Omental fat pad (tissue), 4 donors: ENCODE data around the gene BMP3. TPM values are rescaled to one million over a fixed set of nuclear protein-coding genes. Genes with fewer than 3 reads are reported as not detected.

Source experiments
- ATAC-seq: fragments of 150-250 bp; one replicate; pipeline ENCODE4 v1.9.1; 2016; ENCODE audit warnings: mild to moderate bottlenecking, moderate library complexity; ENCODE audit not compliant: low FRiP score
- DNase-seq: peaks from one replicate; pipeline ENCODE4 v3.0.0-alpha.2; 2019; ENCODE audit warnings: low spot score
- total RNA-seq, 4 donors: library from RNA; depleted of rRNA; stranded (reverse); fragments of >200 nt; gene quantifications; one replicate each; pipeline ENCODE4 v1.1.0, GENCODE V29; 2016
- TF ChIP-seq, protein P1 (sequence below), 3 donors: fragments of 450-650 bp; IDR thresholded peaks; one replicate each; pipeline ENCODE4 v1.5.1; 2016 to 2017; ENCODE audit warnings: antibody characterized with exemption in 3 of 3, mild to moderate bottlenecking in 3 of 3, moderate library complexity in 2 of 3

Gene BMP3
- total RNA-seq, 4 donors from 2014 or later: 2.0 to 24.6 (median 4.4) TPM

DNA sequence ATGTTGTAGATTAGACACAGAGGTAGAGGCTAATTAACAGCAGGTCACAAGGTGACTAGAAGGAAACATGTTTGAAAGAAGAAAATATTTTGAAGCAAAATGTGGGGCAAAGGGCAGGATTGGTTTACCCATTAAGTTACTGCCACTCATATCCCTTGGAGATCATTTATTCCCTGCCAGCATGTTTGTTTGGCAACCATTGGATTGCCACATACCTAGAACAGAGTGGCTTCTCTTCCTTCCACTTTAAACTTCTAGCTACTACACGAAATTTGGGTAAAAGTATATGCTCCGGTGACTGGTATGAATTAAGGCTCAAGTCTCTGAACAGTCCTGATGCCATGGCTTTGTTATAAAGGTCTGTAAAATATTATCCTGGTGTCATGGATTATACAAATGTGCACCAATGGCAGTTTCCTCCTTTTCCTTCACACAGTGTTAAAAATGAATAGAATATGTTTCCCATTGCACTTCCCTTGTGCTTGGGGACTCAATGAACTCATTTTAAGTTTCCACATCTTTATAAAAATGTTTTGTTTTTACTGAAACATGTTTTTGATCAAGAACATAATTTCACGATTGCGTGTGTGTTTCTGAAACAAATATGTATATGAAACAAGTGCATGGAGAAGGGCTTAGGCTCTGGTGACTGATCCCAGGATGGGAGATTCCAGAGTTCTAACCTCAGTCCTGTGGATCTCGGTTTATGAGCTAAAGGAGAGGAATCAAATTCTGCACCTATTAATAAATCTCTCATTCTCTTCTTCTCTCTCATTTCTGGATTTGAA is 12.3 kb downstream of the BMP3 start:
- TF ChIP-seq, protein P1, sequence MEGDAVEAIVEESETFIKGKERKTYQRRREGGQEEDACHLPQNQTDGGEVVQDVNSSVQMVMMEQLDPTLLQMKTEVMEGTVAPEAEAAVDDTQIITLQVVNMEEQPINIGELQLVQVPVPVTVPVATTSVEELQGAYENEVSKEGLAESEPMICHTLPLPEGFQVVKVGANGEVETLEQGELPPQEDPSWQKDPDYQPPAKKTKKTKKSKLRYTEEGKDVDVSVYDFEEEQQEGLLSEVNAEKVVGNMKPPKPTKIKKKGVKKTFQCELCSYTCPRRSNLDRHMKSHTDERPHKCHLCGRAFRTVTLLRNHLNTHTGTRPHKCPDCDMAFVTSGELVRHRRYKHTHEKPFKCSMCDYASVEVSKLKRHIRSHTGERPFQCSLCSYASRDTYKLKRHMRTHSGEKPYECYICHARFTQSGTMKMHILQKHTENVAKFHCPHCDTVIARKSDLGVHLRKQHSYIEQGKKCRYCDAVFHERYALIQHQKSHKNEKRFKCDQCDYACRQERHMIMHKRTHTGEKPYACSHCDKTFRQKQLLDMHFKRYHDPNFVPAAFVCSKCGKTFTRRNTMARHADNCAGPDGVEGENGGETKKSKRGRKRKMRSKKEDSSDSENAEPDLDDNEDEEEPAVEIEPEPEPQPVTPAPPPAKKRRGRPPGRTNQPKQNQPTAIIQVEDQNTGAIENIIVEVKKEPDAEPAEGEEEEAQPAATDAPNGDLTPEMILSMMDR (IDR thresholded peaks at IDR 0.05): no peak
- no peak for ATAC-seq
- DNase-seq: no peak

DNA sequence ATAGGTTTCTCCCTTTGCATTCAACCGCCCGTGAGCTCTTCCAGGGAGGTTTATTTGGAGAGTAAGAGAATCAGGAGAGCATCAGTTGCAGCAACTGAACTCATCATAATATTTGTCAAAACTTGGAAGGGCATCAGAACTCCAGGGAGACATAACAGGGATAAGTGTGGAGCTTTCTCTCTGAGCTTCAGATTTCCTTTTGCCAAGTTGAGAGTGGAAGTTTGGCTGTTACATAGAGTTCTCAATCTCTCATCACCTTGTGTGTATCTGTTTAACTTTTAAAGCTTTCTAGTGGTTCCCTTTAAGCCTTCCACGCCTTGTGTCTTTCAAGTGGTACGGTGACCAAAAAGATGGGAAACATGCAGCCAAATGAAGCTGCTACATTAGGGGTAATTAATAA is 18.8 kb downstream of the BMP3 start:
- no peak for DNase-seq
- no peak for ATAC-seq
- TF ChIP-seq, protein P1 (IDR thresholded peaks at IDR 0.05): no peak

DNA sequence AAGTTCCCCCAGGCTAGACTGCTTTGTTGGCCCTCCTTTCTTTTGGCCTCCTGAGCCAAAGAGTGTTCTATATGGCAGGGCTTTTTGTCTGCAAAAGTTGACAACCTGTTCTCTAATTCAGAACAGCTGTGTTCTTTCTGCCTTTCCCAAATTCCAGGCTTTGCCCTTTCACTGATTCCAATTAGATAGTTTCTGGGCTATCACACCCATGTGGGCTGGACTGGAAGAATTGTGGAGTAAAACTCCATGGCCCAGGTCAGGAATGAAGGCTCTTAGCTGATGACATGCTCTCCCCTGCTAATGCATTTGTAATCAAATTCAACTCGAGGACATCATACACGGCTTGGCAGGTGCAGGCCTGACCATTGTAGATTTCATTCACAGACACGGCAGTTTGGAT is 19.4 kb downstream of the BMP3 start:
- no peak for ATAC-seq
- DNase-seq: no peak
- TF ChIP-seq, protein P1 (IDR thresholded peaks at IDR 0.05): no peak

DNA sequence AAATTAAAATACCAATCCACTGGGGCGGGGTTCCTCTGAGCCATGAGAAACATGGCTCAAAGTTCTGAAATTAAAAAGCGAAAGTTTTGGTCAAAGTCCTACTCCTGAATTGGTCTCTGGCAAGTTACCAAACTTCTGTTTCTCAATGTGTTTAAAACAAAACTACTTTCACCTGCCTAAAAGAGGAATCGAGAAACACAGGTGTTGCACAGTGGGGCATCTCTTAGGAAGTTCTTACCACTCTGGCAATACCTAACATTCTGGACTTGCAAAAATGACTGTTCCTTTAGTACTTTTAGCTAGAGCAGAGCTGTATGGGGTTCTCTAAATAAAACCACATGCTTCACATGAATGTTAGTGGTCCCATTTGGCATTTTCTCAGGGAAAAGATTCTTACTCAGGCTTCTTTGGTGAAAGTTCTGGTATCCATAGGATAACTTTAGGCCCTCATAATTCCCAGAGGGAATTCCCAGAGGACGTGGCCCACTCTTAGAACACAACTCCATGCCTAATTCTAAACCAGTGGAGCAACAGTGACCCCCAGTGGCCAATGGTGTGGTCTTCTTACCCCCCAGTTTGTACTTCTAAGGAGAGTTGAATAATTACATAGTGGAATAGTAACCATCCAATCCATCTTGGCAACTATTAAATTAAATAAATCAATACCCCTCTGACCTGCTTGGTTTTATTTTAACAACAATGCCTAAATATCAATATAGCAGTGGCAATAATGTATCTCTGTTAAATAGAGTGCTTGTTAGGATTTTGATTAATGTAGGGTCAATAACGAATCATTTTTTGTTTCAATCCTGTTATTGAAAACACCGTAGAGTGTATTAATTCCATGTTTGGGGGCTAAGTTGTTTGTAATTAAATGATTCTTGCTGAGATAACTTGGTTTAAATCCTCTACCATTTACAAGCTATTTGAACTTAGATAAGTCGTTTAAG is 21.9 kb downstream of the BMP3 start:
- peak; percentile 78 for ATAC-seq
- DNase-seq: peak; percentile 63
- TF ChIP-seq, protein P1 (IDR thresholded peaks at IDR 0.05): peak in 1 of 3 donors; percentile 33

DNA sequence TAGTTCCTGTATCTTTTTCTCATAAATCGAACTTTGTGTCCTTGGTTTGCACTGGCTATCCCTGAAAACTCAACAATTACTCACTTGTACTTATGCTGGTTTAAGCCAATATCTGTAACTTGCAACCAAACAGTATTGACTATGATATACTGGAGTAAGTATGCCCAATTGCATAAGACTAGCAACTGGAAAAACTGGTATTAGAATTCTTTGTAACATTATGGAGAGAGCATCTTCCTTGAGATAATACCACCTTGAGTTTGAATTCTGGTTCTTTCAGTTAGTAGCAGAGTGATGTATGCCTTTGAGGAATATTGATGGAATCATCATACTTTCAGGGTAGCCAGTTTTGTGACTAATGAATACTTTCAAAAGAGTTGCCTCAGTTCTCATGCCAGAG is 28.1 kb downstream of the BMP3 start:
- TF ChIP-seq, protein P1 (IDR thresholded peaks at IDR 0.05): no peak
- DNase-seq: no peak

DNA sequence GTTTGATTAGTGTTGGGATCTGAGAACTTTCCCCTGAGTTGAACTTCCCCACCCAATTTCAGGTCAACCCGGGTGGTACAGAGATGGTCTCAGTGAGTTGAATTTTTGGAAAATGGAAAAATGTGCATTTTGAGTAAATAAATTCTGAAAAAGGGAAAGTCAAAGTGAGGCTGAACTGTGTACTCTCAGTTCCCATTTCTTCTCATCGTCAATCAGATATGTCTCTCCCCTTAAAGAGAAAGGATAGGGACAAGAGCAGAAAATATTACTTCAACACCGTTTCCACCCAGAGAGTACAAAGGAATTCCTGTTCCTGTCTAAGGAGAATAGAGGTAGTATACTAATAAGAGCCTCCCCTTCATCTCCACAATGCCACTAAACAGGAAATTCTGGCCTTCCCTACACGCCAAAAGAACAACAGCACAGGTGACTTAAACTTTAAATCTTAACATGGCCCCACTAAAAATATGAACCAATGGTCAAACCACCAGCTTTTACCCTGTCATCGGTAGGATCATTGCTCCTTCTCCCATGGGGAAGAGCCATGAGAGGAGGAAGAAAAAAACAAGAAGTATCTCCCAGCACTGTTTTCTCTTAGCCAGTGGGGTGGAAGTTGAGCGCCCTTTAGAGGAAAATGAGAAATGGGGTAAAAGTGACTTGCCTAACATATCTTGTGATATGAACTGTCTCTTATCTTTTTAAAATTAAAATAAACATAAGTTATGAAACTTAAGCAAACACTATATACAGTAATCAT is 30.3 kb downstream of the BMP3 start:
- DNase-seq (no peak), ATAC-seq (no peak)
- TF ChIP-seq, protein P1 (IDR thresholded peaks at IDR 0.05): no peak

More for the DNA sequence above, 28.1 kb downstream of the BMP3 start:
- ATAC-seq: no peak
